ENCODE results near the gene AKAP10.
A peak's percentile ranks its signal among the peaks of the same experiment; 100 is the strongest.

Gene AKAP10

GRCh38 chr17:19996086-19996485, 18.5 kb upstream of the AKAP10 start:
- ChIA-PET CTCF (interaction anchor here (0.6 to 11.1 kb wide), 3 partner anchors 13 to 121 kb away, joined by 3 to 140 read pairs (median 3); partner anchors contain the start of gene SPECC1), POLR2A (no interaction called here)
- H3K4me3 ChIP-seq (ENCODE audit: low read depth, low read length), result no peak overlapping the region
- TF ChIP-seq CTCF (IDR thresholded peaks at IDR 0.05; ENCODE audit: insufficient read depth, low read length, missing control alignments), result no peak
- no peak for DNase-seq (ENCODE audit: low read depth, low spot score)

- POLR2A ChIA-PET, result interaction anchor here (1.0 kb wide), 1 partner anchor 15 kb away, joined by 5 read pairs; the partner anchor contains the start of gene AKAP10
- CTCF ChIA-PET, result interaction anchor here (0.6 to 11.1 kb wide), 27 partner anchors 8 to 582 kb away, joined by 3 to 140 read pairs (median 3); partner anchors contain the start of genes AKAP10, RNF112 and SPECC1
- TF ChIP-seq CTCF (IDR thresholded peaks at IDR 0.05; ENCODE audit: insufficient read depth, low read length, missing control alignments), result peak; percentile 62
- peak; percentile 26 for DNase-seq (ENCODE audit: low read depth, low spot score)
- H3K4me3 ChIP-seq (ENCODE audit: low read depth, low read length), result no peak overlapping the region
These were observed 15.4 kb upstream of the AKAP10 start for GRCh38 chr17:19992803-19993713.

GRCh38 chr17:19991252-19991885, 13.7 kb upstream of the AKAP10 start:
- POLR2A ChIA-PET, result no interaction called here
- CTCF ChIA-PET, result interaction anchor here (1.0 to 11.1 kb wide), 8 partner anchors 10 to 329 kb away, joined by 3 to 140 read pairs (median 26); partner anchors contain the start of genes AKAP10 and SPECC1
- H3K4me3 ChIP-seq (ENCODE audit: low read depth, low read length), result no peak overlapping the region
- no peak for DNase-seq (ENCODE audit: low read depth, low spot score)
- no peak for TF ChIP-seq CTCF (IDR thresholded peaks at IDR 0.05; ENCODE audit: insufficient read depth, low read length, missing control alignments)

- ChIA-PET POLR2A (no interaction called here), CTCF (interaction anchor here (2.3 to 11.1 kb wide), 3 partner anchors 13 to 129 kb away, joined by 7 to 140 read pairs (median 17); partner anchors contain the start of gene SPECC1)
- no peak for DNase-seq (ENCODE audit: low read depth, low spot score)
- H3K4me3 ChIP-seq (ENCODE audit: low read depth, low read length), result no peak overlapping the region
- TF ChIP-seq CTCF (IDR thresholded peaks at IDR 0.05; ENCODE audit: insufficient read depth, low read length, missing control alignments), result no peak
These were observed 10.3 kb upstream of the AKAP10 start for GRCh38 chr17:19987897-19988296.

- TF ChIP-seq CTCF (IDR thresholded peaks at IDR 0.05; ENCODE audit: insufficient read depth, low read length, missing control alignments), result no peak
- ChIA-PET POLR2A (no interaction called here), CTCF (interaction anchor here (2.3 to 11.1 kb wide), 3 partner anchors 12 to 130 kb away, joined by 7 to 140 read pairs (median 17); partner anchors contain the start of gene SPECC1)
- no peak overlapping the region for H3K4me3 ChIP-seq (ENCODE audit: low read depth, low read length)
- DNase-seq (ENCODE audit: low read depth, low spot score), result no peak
These were observed 9.6 kb upstream of the AKAP10 start for GRCh38 chr17:19986941-19987861.
